HCT116 (cell line): ENCODE results near the gene MT1X.

Experiments used
- CTCF ChIP-seq, 3 experiments: fragments of 200-600 bp in 1 of 3; sonication (generic) in 1 of 3; IDR thresholded peaks in 2 of 3; conservative IDR thresholded peaks in 1 of 3; 2 replicates each; pipeline ENCODE4 v1.5.1; 2012 to 2017; ENCODE audit warnings: low read depth in 2 of 3, low read length in 2 of 3, antibody characterized with exemption in 1 of 3, borderline replicate concordance in 1 of 3, control low read depth in 1 of 3, mild to moderate bottlenecking in 1 of 3, mixed read lengths in 1 of 3, mixed run types in 1 of 3, moderate library complexity in 1 of 3; ENCODE audit not compliant: insufficient read depth in 1 of 3
- EZH2 ChIP-seq: fragments of 200-600 bp; sonication (generic); IDR thresholded peaks from 2 replicates; pipeline ENCODE4 v1.6.1; 2017; ENCODE audit warnings: antibody characterized with exemption, mixed run types
- EZH2phosphoT487 ChIP-seq: fragments of 200-600 bp; IDR thresholded peaks from 2 replicates; pipeline ENCODE4 v1.6.1; 2018; ENCODE audit warnings: antibody characterized with exemption, borderline replicate concordance
- ZBTB33 ChIP-seq: IDR thresholded peaks from 2 replicates; pipeline ENCODE4 v1.6.1; 2011; ENCODE audit warnings: mild to moderate bottlenecking, low read length, moderate library complexity; ENCODE audit not compliant: insufficient replicate concordance; ENCODE audit errors: extremely low read depth

GRCh38 chr16:56732366-56732765 lies 50.1 kb downstream of the MT1X start:
- TF ChIP-seq EZH2 (no peak), ZBTB33 (no peak), CTCF (IDR thresholded peaks at IDR 0.05 in 2 of 3, conservative IDR thresholded peaks at IDR 0.05 in 1 of 3; ENCODE audit: borderline replicate concordance in 1 of 3, insufficient read depth in 1 of 3, low read depth in 2 of 3, low read length in 2 of 3) (no peak), EZH2phosphoT487 (no peak)
